IgD-negative memory B cell (primary cell): ENCODE results near the gene IRX4. TPM values are rescaled to one million over a fixed set of nuclear protein-coding genes. Genes with fewer than 3 reads are reported as not detected.

Experiments used
- H3K27ac Mint-ChIP-seq, 3 donors: one replicate each; pipeline ENCODE4 v1.8.0; 2020 to 2022; ENCODE audit warnings: mild to moderate bottlenecking in 3 of 3, mixed read lengths in 3 of 3, moderate library complexity in 1 of 3
- H3K27me3 Mint-ChIP-seq: one replicate; pipeline ENCODE4 v1.8.0; 2021; ENCODE audit warnings: mixed read lengths
- H3K36me3 Mint-ChIP-seq: one replicate; pipeline ENCODE4 v1.8.0; 2020; ENCODE audit warnings: mild to moderate bottlenecking, mixed read lengths
- H3K4me1 Mint-ChIP-seq, 3 donors: one replicate each; pipeline ENCODE4 v1.8.0; 2020 to 2022; ENCODE audit warnings: mixed read lengths in 3 of 3, mild to moderate bottlenecking in 1 of 3
- H3K4me3 Mint-ChIP-seq, 4 donors: one replicate each; pipeline ENCODE4 v1.8.0; 2020 to 2022; ENCODE audit warnings: mild to moderate bottlenecking in 4 of 4, mixed read lengths in 4 of 4, moderate library complexity in 3 of 4
- H3K9me3 Mint-ChIP-seq, 3 donors: one replicate each; pipeline ENCODE4 v1.8.0; 2020 to 2021; ENCODE audit warnings: mixed read lengths in 3 of 3, mild to moderate bottlenecking in 1 of 3
- polyA plus RNA-seq: library from polyadenylated mRNA; unstranded; fragments of 300-500 nt; fragmentation: Illumina TruSeq; gene quantifications from one replicate; pipeline ENCODE4 v1.2.3, GENCODE V29; 2021

IRX4 gene
- polyA plus RNA-seq, 1 donor from 2014 or later, result not detected

GRCh38 chr5:1918488-1919208 lies 35.9 kb upstream of the IRX4 start:
- H3K27ac Mint-ChIP-seq, result no peak overlapping the region
- H3K27me3 Mint-ChIP-seq, result peaks cover 5% of the 10 kb centered on the region
- no peaks in the 10 kb centered on the region for H3K36me3 Mint-ChIP-seq
- H3K4me1 Mint-ChIP-seq, result no peaks in the 10 kb centered on the region
- no peak overlapping the region for H3K4me3 Mint-ChIP-seq
- peaks cover 0 to 4% (median 0%) of the 10 kb centered on the region in 3 donors for H3K9me3 Mint-ChIP-seq

DNA sequence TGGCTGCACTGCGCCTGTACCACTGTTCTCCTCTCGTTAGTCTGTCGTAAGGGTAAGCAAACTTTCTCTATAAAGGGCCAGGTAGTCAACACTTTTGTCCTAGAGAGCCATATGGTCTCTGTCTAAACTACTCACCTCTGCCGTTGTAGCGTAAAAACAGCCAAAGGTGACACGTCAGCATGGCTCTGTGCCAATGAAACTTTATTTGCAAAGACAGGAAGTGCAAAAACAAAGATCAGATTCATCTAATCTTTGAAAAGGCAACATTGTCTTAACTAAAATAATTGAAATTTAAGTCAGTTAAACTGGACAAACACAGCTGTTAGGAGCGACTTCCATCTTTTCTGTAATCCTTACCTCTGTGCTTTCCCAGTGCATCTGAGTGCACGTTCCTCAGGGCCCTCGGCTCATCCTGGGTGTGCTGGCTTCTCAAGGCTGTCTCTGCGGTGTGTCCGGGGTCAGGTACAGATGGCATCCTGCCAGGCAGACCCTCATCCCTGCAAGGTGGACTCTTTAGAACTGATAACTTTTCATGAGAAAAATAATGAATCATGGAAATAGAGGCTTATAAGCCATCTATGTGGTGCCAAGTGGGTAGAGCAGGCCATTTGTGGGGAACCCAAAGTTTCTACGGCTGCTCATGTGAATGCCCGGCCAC lies 35.2 kb upstream of the IRX4 start:
- H3K27ac Mint-ChIP-seq, result no peak overlapping the region

GRCh38 chr5:1916041-1917001 lies 33.6 kb upstream of the IRX4 start:
- no peak overlapping the region for H3K4me3 Mint-ChIP-seq
- H3K9me3 Mint-ChIP-seq, result peaks cover 0 to 4% (median 4%) of the 10 kb centered on the region in 3 donors
- H3K36me3 Mint-ChIP-seq, result no peaks in the 10 kb centered on the region
- no peaks in the 10 kb centered on the region for H3K4me1 Mint-ChIP-seq
- H3K27me3 Mint-ChIP-seq, result peaks cover 7% of the 10 kb centered on the region
- no peak overlapping the region for H3K27ac Mint-ChIP-seq

More for the DNA sequence above, 35.2 kb upstream of the IRX4 start:
- no peaks in the 10 kb centered on the region for H3K4me1 Mint-ChIP-seq
- H3K4me3 Mint-ChIP-seq, result no peak overlapping the region
- H3K36me3 Mint-ChIP-seq, result no peaks in the 10 kb centered on the region
- peaks cover 6% of the 10 kb centered on the region for H3K27me3 Mint-ChIP-seq
- peaks cover 0 to 4% (median 0%) of the 10 kb centered on the region in 3 donors for H3K9me3 Mint-ChIP-seq

DNA sequence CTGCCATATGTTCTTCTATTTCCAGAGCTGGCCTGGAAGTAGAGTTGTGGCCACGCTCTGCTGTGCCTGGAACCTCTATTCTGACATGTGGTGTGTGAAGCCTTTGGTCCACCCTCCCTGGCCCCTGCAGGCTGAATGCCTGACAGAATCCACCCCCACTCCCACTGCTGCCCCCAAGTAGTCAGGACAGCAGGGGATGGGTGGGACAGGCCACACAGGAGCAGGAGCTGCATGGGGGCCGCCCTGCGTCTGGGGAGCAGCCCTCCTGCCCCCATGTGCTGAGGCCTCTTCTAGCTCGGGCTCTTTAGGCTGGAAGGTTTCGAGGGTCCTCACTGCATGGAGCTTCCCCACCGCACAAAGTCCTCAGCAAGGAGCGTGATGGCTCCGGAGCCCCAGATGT lies 32.6 kb upstream of the IRX4 start:
- Mint-ChIP-seq H3K27me3 (peaks cover 7% of the 10 kb centered on the region), H3K27ac (no peak overlapping the region), H3K4me3 (no peak overlapping the region), H3K4me1 (no peaks in the 10 kb centered on the region), H3K36me3 (no peaks in the 10 kb centered on the region), H3K9me3 (peaks cover 0 to 4% (median 1%) of the 10 kb centered on the region in 3 donors)

GRCh38 chr5:1914471-1914870 lies 31.7 kb upstream of the IRX4 start:
- Mint-ChIP-seq H3K4me1 (no peaks in the 10 kb centered on the region), H3K27ac (no peak overlapping the region), H3K9me3 (peaks cover 0 to 4% (median 0%) of the 10 kb centered on the region in 3 donors), H3K36me3 (no peaks in the 10 kb centered on the region), H3K4me3 (no peak overlapping the region), H3K27me3 (peaks cover 9% of the 10 kb centered on the region)

- Mint-ChIP-seq H3K4me3 (no peak overlapping the region), H3K9me3 (peaks cover 0 to 4% (median 0%) of the 10 kb centered on the region in 3 donors), H3K27me3 (peaks cover 9% of the 10 kb centered on the region), H3K27ac (no peak overlapping the region), H3K4me1 (no peaks in the 10 kb centered on the region), H3K36me3 (no peaks in the 10 kb centered on the region)
Observed at GRCh38 chr5:1913578-1913977, 30.9 kb upstream of the IRX4 start.

GRCh38 chr5:1912951-1913565 lies 30.3 kb upstream of the IRX4 start:
- H3K4me3 Mint-ChIP-seq, result no peak overlapping the region
- peaks cover 7% of the 10 kb centered on the region for H3K27me3 Mint-ChIP-seq
- no peaks in the 10 kb centered on the region for H3K4me1 Mint-ChIP-seq
- H3K27ac Mint-ChIP-seq, result no peak overlapping the region
- peaks cover 0 to 4% (median 0%) of the 10 kb centered on the region in 3 donors for H3K9me3 Mint-ChIP-seq
- H3K36me3 Mint-ChIP-seq, result no peaks in the 10 kb centered on the region

DNA sequence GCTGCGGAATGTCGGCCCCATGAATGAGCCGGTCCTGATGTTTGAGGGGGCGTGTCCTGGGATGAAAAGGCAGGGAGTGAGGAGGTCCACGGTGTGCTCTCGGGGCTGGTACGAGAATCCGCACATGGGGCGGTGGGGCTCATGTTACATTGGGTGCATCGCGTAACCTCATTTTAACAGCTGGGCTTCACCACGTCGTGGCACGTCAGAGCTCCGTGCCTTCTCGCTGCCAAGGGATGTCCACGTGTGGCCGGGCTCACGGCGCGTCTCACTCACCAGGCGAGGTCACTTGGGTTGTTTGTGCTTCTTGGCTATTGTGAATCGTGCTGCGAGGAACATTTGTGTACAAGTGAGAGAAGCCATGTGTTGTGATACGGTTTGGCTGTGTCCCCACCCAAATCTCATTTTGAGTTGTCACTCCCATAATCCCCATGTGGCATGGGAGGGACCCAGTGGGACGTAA lies 29.1 kb upstream of the IRX4 start:
- H3K36me3 Mint-ChIP-seq, result no peaks in the 10 kb centered on the region
- H3K4me3 Mint-ChIP-seq, result no peak overlapping the region
- peaks cover 7% of the 10 kb centered on the region for H3K27me3 Mint-ChIP-seq
- H3K4me1 Mint-ChIP-seq, result no peaks in the 10 kb centered on the region
- H3K27ac Mint-ChIP-seq, result no peak overlapping the region
- peaks cover 0 to 4% (median 0%) of the 10 kb centered on the region in 3 donors for H3K9me3 Mint-ChIP-seq

GRCh38 chr5:1910861-1911772 lies 28.4 kb upstream of the IRX4 start:
- Mint-ChIP-seq H3K4me3 (no peak overlapping the region), H3K27ac (no peak overlapping the region), H3K27me3 (peaks cover 7% of the 10 kb centered on the region), H3K9me3 (peaks cover 0 to 4% (median 0%) of the 10 kb centered on the region in 3 donors), H3K4me1 (no peaks in the 10 kb centered on the region), H3K36me3 (no peaks in the 10 kb centered on the region)

DNA sequence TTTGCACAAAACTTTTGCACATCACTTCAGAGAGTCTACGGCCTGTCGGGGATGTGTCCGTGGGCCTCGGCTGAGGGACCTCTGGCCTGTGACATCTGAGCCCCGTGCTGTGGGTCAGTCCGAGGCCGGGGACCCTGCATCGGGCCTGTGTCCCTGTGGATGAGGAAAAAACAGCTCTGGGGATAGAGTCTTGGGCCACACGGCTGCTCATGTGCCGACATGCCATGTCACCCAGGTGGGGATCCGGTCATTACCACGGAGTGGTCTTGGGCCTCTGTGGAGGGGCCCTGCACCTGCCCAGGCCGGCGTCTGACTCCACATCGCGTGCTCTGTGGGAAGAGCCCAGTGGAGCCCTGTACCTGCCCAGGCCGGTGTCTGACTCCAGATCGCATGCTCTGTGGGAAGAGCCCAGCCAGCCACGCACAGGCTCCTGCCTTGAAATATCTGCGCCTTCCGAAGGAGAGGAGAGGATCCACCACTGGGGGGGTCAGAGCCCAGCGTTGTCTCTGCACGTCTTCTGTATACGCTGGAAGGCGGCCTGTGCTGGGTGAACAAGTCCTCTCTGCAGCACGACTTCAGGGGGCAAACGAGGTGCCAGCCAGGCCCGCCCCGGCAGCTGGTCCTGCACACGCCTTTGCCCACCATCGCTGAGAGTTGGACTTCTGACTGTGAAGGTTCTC lies 27.5 kb upstream of the IRX4 start:
- H3K9me3 Mint-ChIP-seq, result peaks cover 0 to 9% (median 2%) of the 10 kb centered on the region in 3 donors
- no peaks in the 10 kb centered on the region for H3K36me3 Mint-ChIP-seq
- peaks cover 7% of the 10 kb centered on the region for H3K27me3 Mint-ChIP-seq
- H3K27ac Mint-ChIP-seq, result peak overlapping the region in 1 of 3 donors; percentile 35
- H3K4me1 Mint-ChIP-seq, result no peaks in the 10 kb centered on the region
- H3K4me3 Mint-ChIP-seq, result no peak overlapping the region

DNA sequence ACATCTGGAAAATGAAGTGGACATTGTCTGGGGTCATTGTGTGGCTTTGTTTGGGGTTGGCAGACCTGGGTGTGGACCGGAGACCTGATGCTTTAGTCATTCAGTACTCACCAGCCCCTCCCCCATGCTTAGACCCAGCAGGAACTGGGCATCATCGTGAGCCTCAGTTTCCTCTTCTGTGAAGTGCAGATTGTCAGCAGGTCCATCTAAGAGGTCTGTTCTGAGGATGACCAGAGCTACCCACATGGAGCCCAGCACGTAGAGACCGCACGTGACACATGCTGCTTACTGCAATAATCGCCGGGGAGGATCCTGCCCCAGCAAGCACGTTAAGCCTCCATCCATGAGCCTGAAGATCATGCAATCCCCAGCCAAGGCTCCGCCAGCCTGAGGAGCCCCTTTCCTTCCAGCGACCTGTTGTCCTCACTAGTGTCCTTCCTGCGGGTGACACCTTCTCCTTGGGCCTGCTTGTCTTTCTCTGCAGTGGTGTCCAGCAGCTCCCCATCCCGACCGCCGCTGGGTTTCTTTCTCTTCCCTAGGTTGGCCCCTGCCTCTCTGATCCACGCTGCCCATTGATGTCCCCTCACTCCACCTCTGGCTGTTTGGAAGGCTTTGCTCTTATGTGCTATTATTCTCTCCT lies 26.7 kb upstream of the IRX4 start:
- H3K27me3 Mint-ChIP-seq, result peaks cover 7% of the 10 kb centered on the region
- peaks cover 0 to 9% (median 2%) of the 10 kb centered on the region in 3 donors for H3K9me3 Mint-ChIP-seq
- no peaks in the 10 kb centered on the region for H3K36me3 Mint-ChIP-seq
- peak overlapping the region in 1 of 3 donors; percentile 35 for H3K27ac Mint-ChIP-seq
- H3K4me1 Mint-ChIP-seq, result no peaks in the 10 kb centered on the region
- no peak overlapping the region for H3K4me3 Mint-ChIP-seq

- Mint-ChIP-seq H3K27me3 (peaks cover 7% of the 10 kb centered on the region), H3K4me3 (no peak overlapping the region), H3K27ac (no peak overlapping the region), H3K9me3 (peaks cover 2 to 9% (median 3%) of the 10 kb centered on the region in 3 donors), H3K36me3 (no peaks in the 10 kb centered on the region), H3K4me1 (no peaks in the 10 kb centered on the region)
Observed at GRCh38 chr5:1908931-1909330, 26.2 kb upstream of the IRX4 start.

DNA sequence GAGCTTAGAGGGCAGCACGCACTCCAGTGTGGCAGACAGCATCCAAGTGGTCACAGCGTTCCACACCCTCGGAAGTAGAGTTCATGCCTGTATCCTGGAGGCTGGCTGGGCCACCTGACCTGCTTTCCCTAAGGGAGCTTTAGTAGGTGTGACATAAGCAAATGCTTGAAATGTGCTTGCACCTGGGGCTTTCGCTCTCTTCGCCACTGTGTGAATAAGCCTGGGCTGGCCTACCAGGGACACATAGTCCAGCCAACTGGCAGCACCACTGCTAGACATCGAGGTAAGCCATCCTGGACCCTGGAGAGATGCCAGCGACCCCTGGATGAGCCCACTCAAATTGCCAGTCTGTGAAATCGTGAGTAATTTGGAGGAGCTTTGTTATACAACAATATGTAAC lies 24.9 kb upstream of the IRX4 start:
- Mint-ChIP-seq H3K27ac (no peak overlapping the region), H3K36me3 (no peaks in the 10 kb centered on the region), H3K9me3 (peaks cover 2 to 9% (median 5%) of the 10 kb centered on the region in 3 donors), H3K27me3 (peaks cover 5% of the 10 kb centered on the region), H3K4me1 (no peaks in the 10 kb centered on the region), H3K4me3 (no peak overlapping the region)
